IMR-90 (cell line): ENCODE results near the gene UBASH3A. TPM values are rescaled to one million over a fixed set of nuclear protein-coding genes. Genes with fewer than 3 reads are reported as not detected.

Source experiments
- ATAC-seq: fragments of 200-7000 bp; cut with Tn5 transposase; 2 replicates; pipeline ENCODE4 v1.9.1; 2020; ENCODE audit warnings: low read depth, mild to moderate bottlenecking, moderate library complexity
- BruUV-seq: library from RNA; stranded (reverse); fragments of 400-500 nt; replicated peaks from 2 replicates; lab custom pipeline; 2021; lab: Mats Ljungman, UMichigan
- CTCF ChIA-PET: fragments of 300-600 bp; formaldehyde crosslinking; extraction: SDS; loops from one replicate; lab custom pipeline; 2021; ENCODE audit warnings: antibody characterized with exemption; lab: Yijun Ruan, JAX
- POLR2A ChIA-PET: fragments of 300-600 bp; sonication (Branson Sonifier 250); formaldehyde crosslinking; loops from one replicate; lab custom pipeline; 2022; ENCODE audit warnings: antibody characterized with exemption; ENCODE audit not compliant: unreplicated experiment; lab: Charles Lee
- DNase-seq: peaks from one replicate; pipeline ENCODE4 v3.0.0; 2013
- H2AFZ ChIP-seq: replicated peaks from 2 replicates; pipeline ENCODE3; 2013; ENCODE audit warnings: low read length, mild to moderate bottlenecking; ENCODE audit not compliant: poor library complexity
- H2AK5ac ChIP-seq: 2 replicates; pipeline ENCODE4 v1.6.1; 2013; ENCODE audit warnings: low read depth, low read length, inconsistent platforms
- H2AK9ac ChIP-seq: replicated peaks from 2 replicates; pipeline ENCODE3; 2013; ENCODE audit warnings: mild to moderate bottlenecking, low read depth, low read length, moderate library complexity; ENCODE audit not compliant: poor library complexity
- H2BK120ac ChIP-seq: 2 replicates; pipeline ENCODE4 v1.6.1; 2013; ENCODE audit warnings: low read depth, low read length, inconsistent platforms
- H2BK15ac ChIP-seq: 3 replicates; pipeline ENCODE4 v1.6.1; 2013; ENCODE audit warnings: low read depth, low read length, inconsistent platforms
- H2BK20ac ChIP-seq: 2 replicates; pipeline ENCODE4 v1.6.1; 2013; ENCODE audit warnings: low read depth, mild to moderate bottlenecking, inconsistent platforms, low read length, moderate library complexity
- H2BK5ac ChIP-seq: 2 replicates; pipeline ENCODE4 v1.6.1; 2013; ENCODE audit warnings: mild to moderate bottlenecking, low read depth, low read length, inconsistent platforms; ENCODE audit not compliant: poor library complexity, severe bottlenecking
- H3K14ac ChIP-seq: replicated peaks from 2 replicates; pipeline ENCODE4 v1.6.1; 2013; ENCODE audit warnings: low read depth, low read length, inconsistent platforms
- H3K18ac ChIP-seq: 2 replicates; pipeline ENCODE4 v1.6.1; 2013; ENCODE audit warnings: low read depth, low read length, control low read depth
- H3K23ac ChIP-seq: 2 replicates; pipeline ENCODE4 v1.6.1; 2013; ENCODE audit warnings: low read depth, low read length, inconsistent platforms
- H3K27ac ChIP-seq: 2 replicates; pipeline ENCODE4 v1.5.1; 2013; ENCODE audit warnings: mild to moderate bottlenecking, control low read depth, low read length; ENCODE audit not compliant: insufficient read depth
- H3K27me3 ChIP-seq: 2 replicates; pipeline ENCODE4 v1.6.1; 2013; ENCODE audit warnings: low read length; ENCODE audit not compliant: control insufficient read depth, insufficient read depth
- H3K36me3 ChIP-seq: 2 replicates; pipeline ENCODE4 v1.6.1; 2013; ENCODE audit warnings: low read length, mixed read lengths; ENCODE audit not compliant: control insufficient read depth, insufficient read depth
- H3K4ac ChIP-seq: 2 replicates; pipeline ENCODE4 v1.6.1; 2013; ENCODE audit warnings: low read depth, low read length, inconsistent platforms
- H3K4me1 ChIP-seq: 2 replicates; pipeline ENCODE4 v1.6.1; 2013; ENCODE audit warnings: low read length, mixed read lengths; ENCODE audit not compliant: control insufficient read depth, insufficient read depth
- H3K4me2 ChIP-seq: 2 replicates; pipeline ENCODE4 v1.6.1; 2013; ENCODE audit warnings: low read depth, mild to moderate bottlenecking, control low read depth, low read length, moderate library complexity
- H3K4me3 ChIP-seq: 2 replicates; pipeline ENCODE4 v1.5.1; 2013; ENCODE audit warnings: low read depth, mild to moderate bottlenecking, control low read depth, low read length, moderate library complexity; ENCODE audit not compliant: insufficient read depth
- H3K56ac ChIP-seq: 2 replicates; pipeline ENCODE4 v1.6.1; 2013; ENCODE audit warnings: low read length, inconsistent platforms; ENCODE audit not compliant: insufficient read depth; ENCODE audit errors: extremely low read depth
- H3K79me1 ChIP-seq, 2 experiments: 2 replicates each; pipeline ENCODE4 v1.6.1; 2013; ENCODE audit warnings: low read length in 2 of 2, inconsistent platforms in 1 of 2, low read depth in 1 of 2
- H3K9ac ChIP-seq: 2 replicates; pipeline ENCODE4 v1.6.1; 2013; ENCODE audit warnings: low read depth, low read length, control low read depth
- H3K9me1 ChIP-seq: 2 replicates; pipeline ENCODE4 v1.6.1; 2013; ENCODE audit warnings: low read length, inconsistent platforms; ENCODE audit not compliant: insufficient read depth
- H3K9me3 ChIP-seq: 2 replicates; pipeline ENCODE4 v1.6.1; 2013; ENCODE audit warnings: low read length; ENCODE audit not compliant: control insufficient read depth, insufficient read depth
- H4K20me1 ChIP-seq: 2 replicates; pipeline ENCODE4 v1.6.1; 2013; ENCODE audit warnings: low read length, inconsistent platforms; ENCODE audit not compliant: insufficient read depth
- H4K5ac ChIP-seq: 2 replicates; pipeline ENCODE4 v1.6.1; 2013; ENCODE audit warnings: mild to moderate bottlenecking, low read depth, low read length, control low read depth
- H4K8ac ChIP-seq, 2 experiments: 2 replicates each; pipeline ENCODE4 v1.6.1; 2013; ENCODE audit warnings: low read depth in 2 of 2, low read length in 2 of 2, control low read depth in 1 of 2, inconsistent platforms in 1 of 2
- H4K91ac ChIP-seq: 2 replicates; pipeline ENCODE4 v1.6.1; 2013; ENCODE audit warnings: low read depth, low read length, inconsistent platforms; ENCODE audit not compliant: insufficient read depth
- CEBPB ChIP-seq: IDR thresholded peaks from 2 replicates; pipeline ENCODE4 v1.6.1; 2012; ENCODE audit warnings: low read depth, low read length, improper control_type of control experiment
- POLR2A ChIP-seq: IDR thresholded peaks from 2 replicates; pipeline ENCODE4 v1.6.1; 2012; ENCODE audit warnings: mild to moderate bottlenecking, low read depth, low read length
- RAD21 ChIP-seq: IDR thresholded peaks from 2 replicates; pipeline ENCODE4 v1.6.1; 2012; ENCODE audit warnings: low read length, improper control_type of control experiment
- SMC3 ChIP-seq: fragments of 150-350 bp; IDR thresholded peaks from 2 replicates; pipeline ENCODE4 v1.6.1; 2016; ENCODE audit warnings: low read depth, mild to moderate bottlenecking, antibody characterized with exemption, low read length, moderate library complexity
- WGBS, 2 experiments: methylation state at CpG; one replicate each; pipeline versions ENCODE4 v1.1.5 to v1.1.7; 2013; ENCODE audit warnings: missing lambda C conversion rate in 2 of 2; ENCODE audit not compliant: insufficient read length in 1 of 2; ENCODE audit errors: extremely low coverage in 2 of 2; 5-methylcytosine and 5-hydroxymethylcytosine counted together
- dilution Hi-C: fragments of 300-500 bp; cut with HindIII; formaldehyde crosslinking; loops from one replicate; pipeline ENCODE4 v1.14.3; 2018; ENCODE audit warnings: low sequenced_read_pairs; ENCODE audit not compliant: unreplicated experiment
- in situ Hi-C: fragments of 300-500 bp; cut with MboI; formaldehyde crosslinking; loops from 3 replicates; pipeline ENCODE4 v1.14.3; 2019; ENCODE audit warnings: low sequenced_read_pairs, inconsistent platforms, mixed read lengths
- intact Hi-C: fragments of 100-400 bp; cut with micrococcal nuclease; formaldehyde crosslinking; loops from 2 replicates; pipeline ENCODE4 v1.10.0; 2022
- polyA plus RNA-seq, 3 experiments: library from polyadenylated mRNA; depleted of rRNA; stranded (reverse); fragments of >200 nt; gene quantifications; 2 replicates each; pipeline ENCODE4 v1.2.3, GENCODE V29; 2012; ENCODE audit warnings: low replicate concordance in 1 of 3
- total RNA-seq: library from RNA; depleted of rRNA; stranded (reverse); fragments of >200 nt; gene quantifications from 2 replicates; pipeline ENCODE4 v1.2.3, GENCODE V29; 2012
- TF ChIP-seq, protein P1 (sequence below): conservative IDR thresholded peaks from 2 replicates; pipeline ENCODE4 v1.5.1; 2012; ENCODE audit warnings: mild to moderate bottlenecking, low read depth, low read length, improper control_type of control experiment
- TF ChIP-seq, protein P2 (sequence below): fragments of 150-350 bp; IDR thresholded peaks from 2 replicates; pipeline ENCODE4 v1.6.1; 2017; ENCODE audit warnings: mild to moderate bottlenecking, antibody characterized with exemption, low read length, low read depth

Gene UBASH3A
- total and polyA plus RNA-seq, 2 of the 4 experiments (the other 2 are of a cell fraction) = not detected

DNA sequence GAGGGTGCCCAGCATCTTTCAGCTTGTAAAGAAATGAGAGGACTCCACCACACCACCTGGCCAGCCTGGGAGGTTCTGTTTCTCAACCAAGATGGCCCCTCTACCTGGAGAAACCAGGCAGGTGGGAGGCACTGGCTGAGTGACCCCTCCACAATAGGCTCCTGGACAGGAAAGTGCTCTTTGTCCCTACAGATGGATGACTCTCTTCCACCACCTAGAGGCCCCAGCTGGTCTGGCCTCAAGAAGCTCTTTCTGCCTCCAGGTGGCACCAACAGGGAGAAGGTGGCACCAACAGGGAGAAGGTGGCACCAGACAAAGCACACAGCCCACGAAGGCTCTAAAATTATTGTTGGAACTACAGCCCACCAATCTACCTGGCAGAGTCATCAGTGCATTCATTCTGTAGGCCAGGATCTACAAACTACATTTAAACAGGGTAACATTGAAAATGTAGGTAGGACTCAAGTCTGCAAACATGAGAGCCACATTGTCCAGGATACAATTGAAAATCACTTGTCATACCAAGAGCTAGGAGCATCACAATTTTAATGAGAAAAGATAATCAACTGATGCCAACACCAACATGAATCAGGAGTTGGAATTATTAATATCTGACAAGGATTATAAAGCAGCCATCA lies 22.2 kb upstream of the UBASH3A start:
- no peak overlapping the region for H2BK5ac ChIP-seq
- DNase-seq = peak; percentile 46
- H3K4me2 ChIP-seq = no peak overlapping the region
- CTCF ChIA-PET = interaction anchor here (0.6 to 1.0 kb wide), 4 partner anchors 15 to 226 kb away, joined by 3 to 6 read pairs (median 3); partner anchors contain the start of gene TFF1
- H3K4me1 ChIP-seq = no peaks in the 10 kb centered on the region
- no peak overlapping the region for H3K4ac ChIP-seq
- dilution Hi-C loops (no loop called here), intact Hi-C loops (loop anchor here (1.0 kb wide), 1 partner anchor 236 kb away; no protein-coding TSS in a partner anchor), in situ Hi-C loops (no loop called here)
- no peak overlapping the region for H2BK120ac ChIP-seq
- no peak overlapping the region for H3K18ac ChIP-seq
- no peak overlapping the region for H4K91ac ChIP-seq
- peak; percentile 86 for ATAC-seq
- no peak overlapping the region for H2AK5ac ChIP-seq
- H3K27ac ChIP-seq = no peak overlapping the region
- no CpG with 5 or more reads among the region's 1 CpG for WGBS, 2 experiments
- H3K14ac ChIP-seq = no peak overlapping the region
- no peak overlapping the region for H3K4me3 ChIP-seq
- no peaks in the 10 kb centered on the region for H3K36me3 ChIP-seq
- H4K20me1 ChIP-seq = no peaks in the 10 kb centered on the region
- H4K5ac ChIP-seq = no peak overlapping the region
- H3K9me1 ChIP-seq = no peaks in the 10 kb centered on the region
- H3K27me3 ChIP-seq = peaks cover 26% of the 10 kb centered on the region
- POLR2A ChIA-PET = no interaction called here
- BruUV-seq = no TSS peak
- no peak overlapping the region for H3K9ac ChIP-seq
- H3K9me3 ChIP-seq = peaks cover 3% of the 10 kb centered on the region; the same call in 1 of the 2 replicates
- no peaks in the 10 kb centered on the region for H3K79me1 ChIP-seq
- TF ChIP-seq CEBPB (no peak), RAD21 (peak; percentile 39; the same call in 1 of the 2 replicates), SMC3 (peak; percentile 35; the same call in 1 of the 2 replicates), POLR2A (no peak)
- TF ChIP-seq, protein P1, sequence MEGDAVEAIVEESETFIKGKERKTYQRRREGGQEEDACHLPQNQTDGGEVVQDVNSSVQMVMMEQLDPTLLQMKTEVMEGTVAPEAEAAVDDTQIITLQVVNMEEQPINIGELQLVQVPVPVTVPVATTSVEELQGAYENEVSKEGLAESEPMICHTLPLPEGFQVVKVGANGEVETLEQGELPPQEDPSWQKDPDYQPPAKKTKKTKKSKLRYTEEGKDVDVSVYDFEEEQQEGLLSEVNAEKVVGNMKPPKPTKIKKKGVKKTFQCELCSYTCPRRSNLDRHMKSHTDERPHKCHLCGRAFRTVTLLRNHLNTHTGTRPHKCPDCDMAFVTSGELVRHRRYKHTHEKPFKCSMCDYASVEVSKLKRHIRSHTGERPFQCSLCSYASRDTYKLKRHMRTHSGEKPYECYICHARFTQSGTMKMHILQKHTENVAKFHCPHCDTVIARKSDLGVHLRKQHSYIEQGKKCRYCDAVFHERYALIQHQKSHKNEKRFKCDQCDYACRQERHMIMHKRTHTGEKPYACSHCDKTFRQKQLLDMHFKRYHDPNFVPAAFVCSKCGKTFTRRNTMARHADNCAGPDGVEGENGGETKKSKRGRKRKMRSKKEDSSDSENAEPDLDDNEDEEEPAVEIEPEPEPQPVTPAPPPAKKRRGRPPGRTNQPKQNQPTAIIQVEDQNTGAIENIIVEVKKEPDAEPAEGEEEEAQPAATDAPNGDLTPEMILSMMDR = peak; percentile 68
- TF ChIP-seq, protein P2, sequence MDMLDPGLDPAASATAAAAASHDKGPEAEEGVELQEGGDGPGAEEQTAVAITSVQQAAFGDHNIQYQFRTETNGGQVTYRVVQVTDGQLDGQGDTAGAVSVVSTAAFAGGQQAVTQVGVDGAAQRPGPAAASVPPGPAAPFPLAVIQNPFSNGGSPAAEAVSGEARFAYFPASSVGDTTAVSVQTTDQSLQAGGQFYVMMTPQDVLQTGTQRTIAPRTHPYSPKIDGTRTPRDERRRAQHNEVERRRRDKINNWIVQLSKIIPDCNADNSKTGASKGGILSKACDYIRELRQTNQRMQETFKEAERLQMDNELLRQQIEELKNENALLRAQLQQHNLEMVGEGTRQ = no peak
- no peak overlapping the region for H3K56ac ChIP-seq
- no peak overlapping the region for H3K23ac ChIP-seq
- H2BK20ac ChIP-seq = no peak overlapping the region
- H2BK15ac ChIP-seq = no peak overlapping the region
- H2AFZ ChIP-seq = no peak overlapping the region
- no peak overlapping the region for H4K8ac ChIP-seq
- H2AK9ac ChIP-seq = no peak overlapping the region
